ENCODE measurements around the gene ATP5F1B.

Gene ATP5F1B

GRCh38 chr12:56635806-56636674, 9.7 kb downstream of the ATP5F1B start:
- DNase-seq: peak; percentile 91 to 94
- no peak for TF ChIP-seq GATA1 (IDR thresholded peaks at IDR 0.05; ENCODE audit: low read depth, low read length)
- TF ChIP-seq POLR2A (IDR thresholded peaks at IDR 0.05; ENCODE audit: low read length): peak; percentile 72

- peak; percentile 72 to 86 for DNase-seq
- TF ChIP-seq POLR2A (IDR thresholded peaks at IDR 0.05; ENCODE audit: low read length) (peak; percentile 52), GATA1 (IDR thresholded peaks at IDR 0.05; ENCODE audit: low read depth, low read length) (no peak)
These were observed 10.7 kb downstream of the ATP5F1B start for GRCh38 chr12:56634837-56635791.

- no peak for TF ChIP-seq GATA1 (IDR thresholded peaks at IDR 0.05; ENCODE audit: low read depth, low read length)
- no peak for TF ChIP-seq POLR2A (IDR thresholded peaks at IDR 0.05; ENCODE audit: low read length)
- peak; percentile 38 to 61 for DNase-seq
These were observed 11.4 kb downstream of the ATP5F1B start for GRCh38 chr12:56634242-56634836.

- TF ChIP-seq GATA1 (IDR thresholded peaks at IDR 0.05; ENCODE audit: low read depth, low read length): no peak
- TF ChIP-seq POLR2A (IDR thresholded peaks at IDR 0.05; ENCODE audit: low read length): no peak
- peak in 1 of 2 experiments; percentile 35 for DNase-seq
These were observed 12.1 kb downstream of the ATP5F1B start for GRCh38 chr12:56633468-56634241.

GRCh38 chr12:56632701-56633467, 12.9 kb downstream of the ATP5F1B start:
- TF ChIP-seq POLR2A (IDR thresholded peaks at IDR 0.05; ENCODE audit: low read length): no peak
- no peak for TF ChIP-seq GATA1 (IDR thresholded peaks at IDR 0.05; ENCODE audit: low read depth, low read length)
- peak; percentile 23 to 49 for DNase-seq

GRCh38 chr12:56631790-56632700, 13.7 kb downstream of the ATP5F1B start:
- TF ChIP-seq GATA1 (IDR thresholded peaks at IDR 0.05; ENCODE audit: low read depth, low read length) (no peak), POLR2A (IDR thresholded peaks at IDR 0.05; ENCODE audit: low read length) (no peak)
- peak; percentile 77 to 86 for DNase-seq

- peak; percentile 87 to 90 for DNase-seq
- no peak for TF ChIP-seq POLR2A (IDR thresholded peaks at IDR 0.05; ENCODE audit: low read length)
- no peak for TF ChIP-seq GATA1 (IDR thresholded peaks at IDR 0.05; ENCODE audit: low read depth, low read length)
These were observed 15.6 kb downstream of the ATP5F1B start, which contains the start of gene BAZ2A for GRCh38 chr12:56630180-56630632. Gene BAZ2A, minus strand, starts transcription at chr12:56630326. Its CDS starts 12,796 bp downstream, at chr12:56617530.

- TF ChIP-seq POLR2A (IDR thresholded peaks at IDR 0.05; ENCODE audit: low read length): no peak
- no peak for TF ChIP-seq GATA1 (IDR thresholded peaks at IDR 0.05; ENCODE audit: low read depth, low read length)
- DNase-seq: peak; percentile 32 to 57
These were observed 16.2 kb downstream of the ATP5F1B start for GRCh38 chr12:56629459-56630179.

- DNase-seq: peak; percentile 60 to 72
- TF ChIP-seq GATA1 (IDR thresholded peaks at IDR 0.05; ENCODE audit: low read depth, low read length) (no peak), POLR2A (IDR thresholded peaks at IDR 0.05; ENCODE audit: low read length) (no peak)
These were observed 16.9 kb downstream of the ATP5F1B start for GRCh38 chr12:56628671-56629458.

- DNase-seq: no peak
- TF ChIP-seq POLR2A (IDR thresholded peaks at IDR 0.05; ENCODE audit: low read length) (no peak), GATA1 (IDR thresholded peaks at IDR 0.05; ENCODE audit: low read depth, low read length) (no peak)
These were observed 19.1 kb downstream of the ATP5F1B start for GRCh38 chr12:56626701-56627100.
